ENCODE results near the gene BAD. TPM values are rescaled to one million over a fixed set of nuclear protein-coding genes. Genes with fewer than 3 reads are reported as not detected.

The BAD gene
- total and polyA plus RNA-seq, 2 of the 13 experiments (the other 11 are each of a cell fraction or from before 2014, with no cell fraction given) = 17.9 to 28.5 TPM

- FAIRE-seq = no peak
- POLR2A ChIA-PET = interaction anchor here (4.5 kb wide), 1 partner anchor 8 kb away, joined by 103 read pairs; the partner anchor contains the start of gene ESRRA
- TF ChIP-seq ZNF660 (CRISPR knock-in tag; IDR thresholded peaks at IDR 0.05; ENCODE audit: borderline replicate concordance, low read depth) (no peak), MED13 (CRISPR knock-in tag; IDR thresholded peaks at IDR 0.05) (no peak), RBFOX2 (IDR thresholded peaks at IDR 0.05; ENCODE audit: low read depth, low read length) (0 out of 2 replicates have a peak, but pooled peaks have one; percentile 38), PCBP2 (optimal IDR thresholded peaks at IDR 0.05; ENCODE audit: low read depth, low read length, poor library complexity, severe bottlenecking) (no peak), ZNF205 (CRISPR knock-in tag; IDR thresholded peaks at IDR 0.05) (peak; percentile 97), ZBTB33 (CRISPR knock-in tag; IDR thresholded peaks at IDR 0.05) (peak; percentile 73; the same call in 1 of the 2 replicates), ETV6 (CRISPR knock-in tag; conservative IDR thresholded peaks at IDR 0.05) (no peak), PAWR (CRISPR knock-in tag; IDR thresholded peaks at IDR 0.05; ENCODE audit: borderline replicate concordance) (no peak), MYC (CRISPR knock-in tag; IDR thresholded peaks at IDR 0.05; ENCODE audit: borderline replicate concordance) (peak; percentile 5; the same call in 1 of the 2 replicates)
Observed at GRCh38 chr11:64314146-64314804, 29.8 kb upstream of the BAD start.

More at GRCh38 chr11:64314146-64314804, 29.8 kb upstream of the BAD start:
- DNase-seq (ENCODE audit: low spot score) (no peak), ATAC-seq (no peak)
- CTCF ChIA-PET (ENCODE audit: low intra/inter-chr PET ratio, low total read pairs) = no interaction called here
- Histone ChIP-seq H3K9me3 (ENCODE audit: low read length) (no peaks in the 10 kb centered on the region), H4K20me1 (ENCODE audit: insufficient read depth, low read length) (no peaks in the 10 kb centered on the region), H3K27me3 (ENCODE audit: control insufficient read depth in 1 of 2, insufficient read depth in 2 of 2, low read length in 2 of 2) (no peaks in the 10 kb centered on the region; a peak in 1 of 5 replicates), H3K4me3 (replicated peaks in 1 of 3; ENCODE audit: insufficient read depth in 1 of 3, low read depth in 2 of 3, low read length in 3 of 3) (no peak overlapping the region), H3K9ac (ENCODE audit: insufficient read depth, low read depth, low read length) (no peak overlapping the region), H3K4me1 (ENCODE audit: insufficient read depth, low read length) (peaks cover 34% of the 10 kb centered on the region), H3K4me2 (ENCODE audit: low read depth, low read length) (no peak overlapping the region), H3K36me3 (replicated peaks in 1 of 2; ENCODE audit: control insufficient read depth in 1 of 2, insufficient read depth in 2 of 2, low read length in 2 of 2) (peaks cover 0 to 18% of the 10 kb centered on the region in 2 experiments; a peak in 2 of 5 replicates), H3K27ac (ENCODE audit: extremely low read length, insufficient read depth, low read length) (no peak overlapping the region), H3K79me2 (ENCODE audit: insufficient read depth, low read length) (peaks cover 15% of the 10 kb centered on the region), H2AFZ (ENCODE audit: low read length) (no peak overlapping the region)
- BruUV-seq (replicated peaks) = no TSS peak
- 90% methylated on average over 11 of the region's 19 CpGs for WGBS (ENCODE audit: low lambda C conversion rate)
- intact Hi-C loops (cut with micrococcal nuclease; ENCODE audit: unreplicated experiment) = no loop called here
- in situ Hi-C loops (cut with HindIII; ENCODE audit: extremely low pct_ligation_motif_present, low pct_unique_long_range_greater_than_20kb) = no loop called here
